Gastroesophageal sphincter (tissue), 3 donors: ENCODE measurements around the gene SERINC4.

ENCODE experiments used
- EP300 ChIP-seq: sonication (generic); formaldehyde crosslinking; IDR thresholded peaks from one replicate; pipeline ENCODE4 v1.6.1; 2017; ENCODE audit warnings: antibody characterized with exemption, mild to moderate bottlenecking
- POLR2A ChIP-seq, 2 donors: fragments of 450-650 bp; IDR thresholded peaks; one replicate each; pipeline ENCODE4 v1.6.1; 2017; ENCODE audit warnings: antibody characterized with exemption in 2 of 2, mild to moderate bottlenecking in 2 of 2, moderate library complexity in 1 of 2
- POLR2AphosphoS5 ChIP-seq: sonication (generic); formaldehyde crosslinking; IDR thresholded peaks from one replicate; pipeline ENCODE4 v1.6.1; 2017; ENCODE audit warnings: antibody characterized with exemption
- TF ChIP-seq, protein P1 (sequence below), 4 experiments: fragments of 200-600 bp in 2 of 4; fragments of 450-650 bp in 2 of 4; sonication (generic) in 1 of 4; IDR thresholded peaks; one replicate each; pipeline ENCODE4 v1.5.1; 2017 to 2019; ENCODE audit warnings: antibody characterized with exemption in 4 of 4, mild to moderate bottlenecking in 2 of 4, moderate library complexity in 2 of 4

GRCh38 chr15:43826029-43826507 lies 26.0 kb upstream of the SERINC4 start:
- TF ChIP-seq, protein P1, sequence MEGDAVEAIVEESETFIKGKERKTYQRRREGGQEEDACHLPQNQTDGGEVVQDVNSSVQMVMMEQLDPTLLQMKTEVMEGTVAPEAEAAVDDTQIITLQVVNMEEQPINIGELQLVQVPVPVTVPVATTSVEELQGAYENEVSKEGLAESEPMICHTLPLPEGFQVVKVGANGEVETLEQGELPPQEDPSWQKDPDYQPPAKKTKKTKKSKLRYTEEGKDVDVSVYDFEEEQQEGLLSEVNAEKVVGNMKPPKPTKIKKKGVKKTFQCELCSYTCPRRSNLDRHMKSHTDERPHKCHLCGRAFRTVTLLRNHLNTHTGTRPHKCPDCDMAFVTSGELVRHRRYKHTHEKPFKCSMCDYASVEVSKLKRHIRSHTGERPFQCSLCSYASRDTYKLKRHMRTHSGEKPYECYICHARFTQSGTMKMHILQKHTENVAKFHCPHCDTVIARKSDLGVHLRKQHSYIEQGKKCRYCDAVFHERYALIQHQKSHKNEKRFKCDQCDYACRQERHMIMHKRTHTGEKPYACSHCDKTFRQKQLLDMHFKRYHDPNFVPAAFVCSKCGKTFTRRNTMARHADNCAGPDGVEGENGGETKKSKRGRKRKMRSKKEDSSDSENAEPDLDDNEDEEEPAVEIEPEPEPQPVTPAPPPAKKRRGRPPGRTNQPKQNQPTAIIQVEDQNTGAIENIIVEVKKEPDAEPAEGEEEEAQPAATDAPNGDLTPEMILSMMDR (IDR thresholded peaks at IDR 0.05) = no peak
- TF ChIP-seq POLR2AphosphoS5 (no peak), POLR2A (IDR thresholded peaks at IDR 0.05) (no peak), EP300 (no peak)
